ENCODE measurements around the gene DAPK1.

The DAPK1 gene

GRCh38 chr9:87732344-87732743, 234.7 kb downstream of the DAPK1 start:
- H2AFZ ChIP-seq (ENCODE audit: low read depth, low read length) = no peak overlapping the region
- H3K4me3 ChIP-seq (ENCODE audit: low read length) = no peak overlapping the region
- no peaks in the 10 kb centered on the region for H4K20me1 ChIP-seq (ENCODE audit: insufficient read depth, low read length)
- no peak overlapping the region for H3K4me2 ChIP-seq (ENCODE audit: low read length)
- no peaks in the 10 kb centered on the region for H3K36me3 ChIP-seq (replicated peaks; ENCODE audit: low read depth, low read length)
- no peak overlapping the region for H3K27ac ChIP-seq (ENCODE audit: low read length)
- no peaks in the 10 kb centered on the region for H3K9me3 ChIP-seq (ENCODE audit: insufficient read depth, low read length)
- no peak overlapping the region for H3K9ac ChIP-seq (ENCODE audit: low read length)
- no peaks in the 10 kb centered on the region for H3K4me1 ChIP-seq (ENCODE audit: low read length)
- H3K79me2 ChIP-seq (ENCODE audit: low read length) = no peaks in the 10 kb centered on the region
- TF ChIP-seq, protein P1, sequence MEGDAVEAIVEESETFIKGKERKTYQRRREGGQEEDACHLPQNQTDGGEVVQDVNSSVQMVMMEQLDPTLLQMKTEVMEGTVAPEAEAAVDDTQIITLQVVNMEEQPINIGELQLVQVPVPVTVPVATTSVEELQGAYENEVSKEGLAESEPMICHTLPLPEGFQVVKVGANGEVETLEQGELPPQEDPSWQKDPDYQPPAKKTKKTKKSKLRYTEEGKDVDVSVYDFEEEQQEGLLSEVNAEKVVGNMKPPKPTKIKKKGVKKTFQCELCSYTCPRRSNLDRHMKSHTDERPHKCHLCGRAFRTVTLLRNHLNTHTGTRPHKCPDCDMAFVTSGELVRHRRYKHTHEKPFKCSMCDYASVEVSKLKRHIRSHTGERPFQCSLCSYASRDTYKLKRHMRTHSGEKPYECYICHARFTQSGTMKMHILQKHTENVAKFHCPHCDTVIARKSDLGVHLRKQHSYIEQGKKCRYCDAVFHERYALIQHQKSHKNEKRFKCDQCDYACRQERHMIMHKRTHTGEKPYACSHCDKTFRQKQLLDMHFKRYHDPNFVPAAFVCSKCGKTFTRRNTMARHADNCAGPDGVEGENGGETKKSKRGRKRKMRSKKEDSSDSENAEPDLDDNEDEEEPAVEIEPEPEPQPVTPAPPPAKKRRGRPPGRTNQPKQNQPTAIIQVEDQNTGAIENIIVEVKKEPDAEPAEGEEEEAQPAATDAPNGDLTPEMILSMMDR (IDR thresholded peaks at IDR 0.05; ENCODE audit: low read depth, low read length) = no peak
- TF ChIP-seq EZH2phosphoT487 (IDR thresholded peaks at IDR 0.05; ENCODE audit: low read depth) = no peak
- no peaks in the 10 kb centered on the region for H3K27me3 ChIP-seq (ENCODE audit: low read depth, low read length)

- Histone ChIP-seq H3K4me2 (ENCODE audit: low read length) (no peak overlapping the region), H3K27ac (ENCODE audit: low read length) (no peak overlapping the region), H2AFZ (ENCODE audit: low read depth, low read length) (no peak overlapping the region), H3K9ac (ENCODE audit: low read length) (no peak overlapping the region), H3K4me3 (ENCODE audit: low read length) (no peak overlapping the region), H3K79me2 (ENCODE audit: low read length) (no peaks in the 10 kb centered on the region), H3K27me3 (ENCODE audit: low read depth, low read length) (no peaks in the 10 kb centered on the region), H4K20me1 (ENCODE audit: insufficient read depth, low read length) (no peaks in the 10 kb centered on the region), H3K9me3 (ENCODE audit: insufficient read depth, low read length) (no peaks in the 10 kb centered on the region), H3K36me3 (replicated peaks; ENCODE audit: low read depth, low read length) (no peaks in the 10 kb centered on the region), H3K4me1 (ENCODE audit: low read length) (no peaks in the 10 kb centered on the region)
- TF ChIP-seq, protein P1 (IDR thresholded peaks at IDR 0.05; ENCODE audit: low read depth, low read length) = no peak
- TF ChIP-seq EZH2phosphoT487 (IDR thresholded peaks at IDR 0.05; ENCODE audit: low read depth) = no peak
Observed at GRCh38 chr9:87732756-87733155, 235.1 kb downstream of the DAPK1 start.

- Histone ChIP-seq H3K4me1 (ENCODE audit: low read length) (no peaks in the 10 kb centered on the region), H3K36me3 (replicated peaks; ENCODE audit: low read depth, low read length) (no peaks in the 10 kb centered on the region), H3K9ac (ENCODE audit: low read length) (no peak overlapping the region), H3K9me3 (ENCODE audit: insufficient read depth, low read length) (no peaks in the 10 kb centered on the region), H3K27me3 (ENCODE audit: low read depth, low read length) (no peaks in the 10 kb centered on the region), H3K4me3 (ENCODE audit: low read length) (no peak overlapping the region), H3K4me2 (ENCODE audit: low read length) (no peak overlapping the region), H3K27ac (ENCODE audit: low read length) (no peak overlapping the region), H2AFZ (ENCODE audit: low read depth, low read length) (no peak overlapping the region), H4K20me1 (ENCODE audit: insufficient read depth, low read length) (no peaks in the 10 kb centered on the region), H3K79me2 (ENCODE audit: low read length) (no peaks in the 10 kb centered on the region)
- TF ChIP-seq, protein P1 (IDR thresholded peaks at IDR 0.05; ENCODE audit: low read depth, low read length) = no peak
- no peak for TF ChIP-seq EZH2phosphoT487 (IDR thresholded peaks at IDR 0.05; ENCODE audit: low read depth)
Observed at GRCh38 chr9:87733273-87734052, 235.8 kb downstream of the DAPK1 start.

DNA sequence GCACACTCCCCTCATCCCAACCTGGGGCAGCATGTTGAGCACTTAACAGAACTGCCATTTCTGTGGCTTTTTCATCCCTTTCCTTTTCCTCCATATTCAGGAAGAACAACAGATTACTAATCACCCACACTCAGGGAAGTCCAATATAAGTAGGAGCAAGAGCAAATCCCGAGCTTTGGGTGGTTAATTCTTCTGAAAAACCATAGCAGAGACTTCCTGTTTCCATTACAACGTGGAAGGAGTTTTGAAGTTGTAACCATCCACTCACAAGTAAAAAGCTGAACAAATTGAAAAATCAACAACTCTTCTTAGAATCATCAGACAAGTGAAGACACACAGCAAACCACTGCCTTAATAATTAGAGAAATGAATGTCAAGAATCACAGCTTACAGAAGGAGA, 236.4 kb downstream of the DAPK1 start:
- no peak overlapping the region for H3K4me3 ChIP-seq (ENCODE audit: low read length)
- H3K79me2 ChIP-seq (ENCODE audit: low read length) = no peaks in the 10 kb centered on the region
- H2AFZ ChIP-seq (ENCODE audit: low read depth, low read length) = no peak overlapping the region
- H4K20me1 ChIP-seq (ENCODE audit: insufficient read depth, low read length) = no peaks in the 10 kb centered on the region
- H3K4me2 ChIP-seq (ENCODE audit: low read length) = no peak overlapping the region
- no peaks in the 10 kb centered on the region for H3K4me1 ChIP-seq (ENCODE audit: low read length)
- H3K27ac ChIP-seq (ENCODE audit: low read length) = no peak overlapping the region
- no peaks in the 10 kb centered on the region for H3K27me3 ChIP-seq (ENCODE audit: low read depth, low read length)
- no peaks in the 10 kb centered on the region for H3K36me3 ChIP-seq (replicated peaks; ENCODE audit: low read depth, low read length)
- H3K9me3 ChIP-seq (ENCODE audit: insufficient read depth, low read length) = no peaks in the 10 kb centered on the region
- H3K9ac ChIP-seq (ENCODE audit: low read length) = no peak overlapping the region
- TF ChIP-seq, protein P1 (IDR thresholded peaks at IDR 0.05; ENCODE audit: low read depth, low read length) = no peak
- TF ChIP-seq EZH2phosphoT487 (IDR thresholded peaks at IDR 0.05; ENCODE audit: low read depth) = no peak
